Epithelial cell of esophagus (primary cell): Measurements from ENCODE around the gene JAZF1.
A peak's percentile ranks its signal among the peaks of the same experiment; 100 is the strongest.

ENCODE experiments used
- DNase-seq: peaks from one replicate; pipeline ENCODE4 v3.0.0; 2010; ENCODE audit warnings: low read depth
- H3K4me3 ChIP-seq: 2 replicates; pipeline ENCODE4 v1.5.1; 2011; ENCODE audit warnings: mild to moderate bottlenecking, low read length, control low read depth
- TF ChIP-seq, protein P1 (sequence below): IDR thresholded peaks from 2 replicates; pipeline ENCODE4 v1.5.1; 2011; ENCODE audit warnings: low read depth, mild to moderate bottlenecking, low read length, control low read depth, inconsistent platforms; ENCODE audit not compliant: insufficient read depth; ENCODE audit errors: missing control alignments

The JAZF1 gene

GRCh38 chr7:28054531-28055160 is 125.9 kb downstream of the JAZF1 start:
- no peak overlapping the region for H3K4me3 ChIP-seq
- TF ChIP-seq, protein P1, sequence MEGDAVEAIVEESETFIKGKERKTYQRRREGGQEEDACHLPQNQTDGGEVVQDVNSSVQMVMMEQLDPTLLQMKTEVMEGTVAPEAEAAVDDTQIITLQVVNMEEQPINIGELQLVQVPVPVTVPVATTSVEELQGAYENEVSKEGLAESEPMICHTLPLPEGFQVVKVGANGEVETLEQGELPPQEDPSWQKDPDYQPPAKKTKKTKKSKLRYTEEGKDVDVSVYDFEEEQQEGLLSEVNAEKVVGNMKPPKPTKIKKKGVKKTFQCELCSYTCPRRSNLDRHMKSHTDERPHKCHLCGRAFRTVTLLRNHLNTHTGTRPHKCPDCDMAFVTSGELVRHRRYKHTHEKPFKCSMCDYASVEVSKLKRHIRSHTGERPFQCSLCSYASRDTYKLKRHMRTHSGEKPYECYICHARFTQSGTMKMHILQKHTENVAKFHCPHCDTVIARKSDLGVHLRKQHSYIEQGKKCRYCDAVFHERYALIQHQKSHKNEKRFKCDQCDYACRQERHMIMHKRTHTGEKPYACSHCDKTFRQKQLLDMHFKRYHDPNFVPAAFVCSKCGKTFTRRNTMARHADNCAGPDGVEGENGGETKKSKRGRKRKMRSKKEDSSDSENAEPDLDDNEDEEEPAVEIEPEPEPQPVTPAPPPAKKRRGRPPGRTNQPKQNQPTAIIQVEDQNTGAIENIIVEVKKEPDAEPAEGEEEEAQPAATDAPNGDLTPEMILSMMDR: no peak
- no peak for DNase-seq

DNA sequence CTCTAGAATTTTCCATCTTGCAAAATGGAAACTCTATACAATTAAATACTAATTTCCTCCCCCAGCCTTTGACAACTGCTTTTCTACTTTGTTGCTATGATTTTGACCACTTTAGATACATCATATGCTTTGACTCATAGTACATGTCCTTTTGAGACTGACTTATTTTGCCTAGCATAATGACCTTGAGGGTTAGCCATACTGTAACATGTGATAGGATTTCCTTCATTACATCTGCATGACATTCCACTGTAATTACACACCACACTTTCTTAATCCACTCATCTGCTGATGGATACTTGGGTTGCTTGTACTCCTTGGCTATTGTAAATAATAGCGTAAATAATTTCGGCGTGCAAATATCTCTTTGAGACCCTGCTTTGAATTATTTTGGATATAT is 127.7 kb downstream of the JAZF1 start:
- TF ChIP-seq, protein P1: no peak

GRCh38 chr7:28048694-28049093 is 131.9 kb downstream of the JAZF1 start:
- TF ChIP-seq, protein P1: no peak
- no peak overlapping the region for H3K4me3 ChIP-seq
- DNase-seq: no peak

More for the DNA sequence above, 127.7 kb downstream of the JAZF1 start:
- H3K4me3 ChIP-seq: no peak overlapping the region
- peak; percentile 66 for DNase-seq

GRCh38 chr7:28046035-28046434 is 134.6 kb downstream of the JAZF1 start:
- TF ChIP-seq, protein P1: no peak
- H3K4me3 ChIP-seq: no peak overlapping the region
- DNase-seq: no peak

- no peak for DNase-seq
- TF ChIP-seq, protein P1: no peak
These were observed 135.0 kb downstream of the JAZF1 start for GRCh38 chr7:28045592-28045991.

GRCh38 chr7:28044825-28045224 is 135.8 kb downstream of the JAZF1 start:
- no peak for DNase-seq
- TF ChIP-seq, protein P1: no peak
- no peak overlapping the region for H3K4me3 ChIP-seq

More at GRCh38 chr7:28045592-28045991, 135.0 kb downstream of the JAZF1 start:
- H3K4me3 ChIP-seq: no peak overlapping the region

GRCh38 chr7:28042721-28043120 is 137.9 kb downstream of the JAZF1 start:
- TF ChIP-seq, protein P1: no peak
- H3K4me3 ChIP-seq: no peak overlapping the region

More at GRCh38 chr7:28042721-28043120, 137.9 kb downstream of the JAZF1 start:
- no peak for DNase-seq
